HG03159 (cell line): ENCODE results near the gene ASPHD1.
"Not testable (repeated sequence)": the region's sequence is repeated elsewhere in the genome, so short reads cannot be mapped to it uniquely, and the experiment has no call there.

ENCODE experiments used
- ATAC-seq: cut with Tn5 transposase; IDR thresholded peaks from one replicate; pipeline ENCODE4 v1.9.1; 2021; ENCODE audit warnings: mild to moderate bottlenecking, moderate library complexity; ENCODE audit not compliant: unreplicated experiment

ASPHD1 gene

DNA sequence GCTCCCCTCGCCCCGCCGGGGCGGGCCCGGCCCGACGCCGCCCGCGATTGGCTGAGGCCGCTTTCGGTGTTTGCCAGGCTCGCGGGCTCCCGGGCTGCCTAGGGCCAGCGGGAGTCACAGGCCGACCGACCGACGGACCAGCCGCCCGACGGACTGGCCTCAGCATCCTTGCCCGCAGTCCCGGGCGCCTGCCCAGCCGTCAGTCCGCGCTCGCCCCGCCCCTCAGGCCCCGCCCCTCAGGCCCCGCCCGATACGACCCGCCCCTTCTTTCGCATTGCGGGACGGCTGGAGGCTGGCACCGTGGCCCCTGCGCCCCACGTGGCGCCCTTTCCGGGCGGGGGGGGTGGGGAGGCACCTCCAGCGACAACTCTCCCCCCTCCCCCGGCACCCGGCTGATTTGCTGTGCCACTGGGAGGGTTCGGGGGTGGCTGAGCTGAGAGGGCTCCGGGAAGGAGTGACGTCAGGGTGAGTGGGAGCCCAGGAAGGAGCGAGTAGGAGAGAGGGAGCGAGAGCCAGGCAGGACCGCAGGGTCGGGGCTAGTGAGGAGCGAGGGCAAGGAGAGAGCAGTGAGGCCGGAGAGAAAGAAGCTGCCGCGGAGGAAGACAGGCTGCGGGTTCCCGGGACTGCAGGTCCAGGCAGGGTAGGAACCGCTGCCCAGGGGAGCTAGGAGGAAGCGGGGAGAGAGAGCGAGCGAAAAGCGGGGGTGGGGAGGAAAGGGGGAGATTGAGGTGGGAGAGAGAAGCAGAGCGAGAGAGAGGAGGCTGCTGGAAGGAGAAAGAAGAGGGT lies at the start of gene ASPHD1:
Gene ASPHD1 (plus strand): TSS at position 387 of the 786 bp plus-strand sequence. CDS start 484 bp downstream, outside the sequence.
- peak; percentile 57 for ATAC-seq

DNA sequence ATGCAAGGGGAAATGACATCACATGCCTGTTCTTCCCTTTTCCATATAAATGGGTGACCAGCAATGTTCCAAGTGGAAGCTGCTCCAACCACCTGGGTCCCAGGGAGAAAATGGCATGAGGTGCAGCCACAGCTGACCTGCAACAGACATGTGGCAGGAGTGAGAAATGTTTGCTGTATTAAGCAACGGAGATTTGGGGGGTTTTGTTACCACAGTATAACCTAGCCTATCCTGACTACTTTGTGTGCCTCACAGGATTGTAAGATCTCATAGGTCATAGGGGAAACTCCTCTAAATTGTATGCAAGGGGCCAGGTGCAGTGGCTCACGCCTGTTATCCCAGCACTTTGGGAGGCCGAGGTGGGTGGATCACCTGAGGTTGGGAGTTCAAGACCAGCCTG lies 49.3 kb upstream of the ASPHD1 start:
- no peak for ATAC-seq

GRCh38 chr16:29852654-29853053 lies 47.6 kb upstream of the ASPHD1 start:
- ATAC-seq = no peak

- no peak for ATAC-seq
Observed at GRCh38 chr16:29854520-29855100, 45.7 kb upstream of the ASPHD1 start.

DNA sequence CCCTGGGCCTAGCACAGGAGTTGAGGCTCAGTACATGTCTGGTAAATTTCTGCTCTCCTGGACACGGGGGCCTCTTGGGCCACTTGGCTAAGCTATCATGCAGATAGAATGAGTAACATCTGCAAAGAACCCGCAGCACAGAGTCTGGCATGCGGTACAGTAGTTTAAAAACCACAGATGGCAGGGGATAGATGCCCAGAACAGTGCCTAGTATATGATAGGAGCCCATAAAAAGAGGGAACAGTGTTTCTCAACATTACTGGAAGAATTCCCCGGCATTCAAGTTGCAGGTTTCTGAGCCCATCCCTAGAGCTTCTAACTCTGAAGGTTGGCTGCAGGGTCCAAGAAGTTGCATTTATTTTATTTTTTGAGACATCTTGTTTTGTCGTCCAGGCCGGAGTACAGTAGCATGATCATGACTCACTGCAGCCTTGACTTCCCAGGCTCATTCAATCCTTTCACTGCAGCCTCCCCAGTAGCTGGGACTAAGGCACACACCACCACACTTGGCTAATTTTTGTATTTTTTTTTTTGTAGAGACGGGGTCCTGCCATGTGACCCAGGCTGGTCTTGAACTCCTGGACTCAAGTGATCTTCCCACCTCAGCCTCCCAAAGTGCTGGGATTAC lies 43.0 kb upstream of the ASPHD1 start:
- no peak for ATAC-seq

GRCh38 chr16:29858149-29858849 lies 42.0 kb upstream of the ASPHD1 start:
- no peak for ATAC-seq

DNA sequence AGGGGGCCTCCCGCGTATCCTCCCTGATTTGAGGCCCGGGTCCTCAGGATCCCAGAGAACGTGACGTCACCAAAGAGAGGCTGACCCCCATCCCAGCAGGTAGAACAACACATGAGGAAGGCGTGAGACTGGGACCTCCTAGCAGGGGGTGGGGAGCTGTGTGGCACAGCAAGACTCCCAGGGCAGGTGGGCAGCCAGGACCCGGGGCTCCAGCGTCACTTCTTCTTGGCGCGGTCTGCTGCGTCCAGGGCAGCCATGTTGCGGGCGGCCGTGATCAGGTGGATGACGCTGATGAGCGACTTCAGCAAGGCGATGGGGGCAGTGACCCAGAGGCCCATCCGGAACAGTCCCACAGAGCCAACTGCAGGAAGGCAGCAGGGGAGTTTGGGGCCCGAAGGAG lies 41.3 kb upstream of the ASPHD1 start:
- ATAC-seq = no peak

DNA sequence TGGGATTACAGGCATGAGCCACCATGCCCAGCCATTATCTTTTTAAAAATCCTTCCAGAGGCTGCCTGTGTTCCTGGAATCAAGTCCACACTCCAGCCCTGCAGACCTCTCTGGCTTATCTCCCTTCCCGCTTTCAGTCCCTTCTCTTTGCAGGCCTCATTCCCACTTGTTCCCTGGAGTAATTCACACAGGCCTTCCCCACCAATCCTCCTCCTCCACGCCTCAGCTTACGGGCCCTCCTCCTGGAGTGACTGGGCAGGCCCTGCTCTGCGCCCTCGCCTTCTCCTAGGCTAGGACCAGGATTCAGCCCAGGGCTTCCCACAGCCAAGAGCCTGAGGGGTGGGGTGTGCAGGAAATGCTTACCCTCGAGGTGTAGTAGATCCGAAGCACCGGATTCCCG lies 40.1 kb upstream of the ASPHD1 start:
- no peak for ATAC-seq

- ATAC-seq = no peak
Observed at GRCh38 chr16:29862383-29862883, 37.9 kb upstream of the ASPHD1 start.

DNA sequence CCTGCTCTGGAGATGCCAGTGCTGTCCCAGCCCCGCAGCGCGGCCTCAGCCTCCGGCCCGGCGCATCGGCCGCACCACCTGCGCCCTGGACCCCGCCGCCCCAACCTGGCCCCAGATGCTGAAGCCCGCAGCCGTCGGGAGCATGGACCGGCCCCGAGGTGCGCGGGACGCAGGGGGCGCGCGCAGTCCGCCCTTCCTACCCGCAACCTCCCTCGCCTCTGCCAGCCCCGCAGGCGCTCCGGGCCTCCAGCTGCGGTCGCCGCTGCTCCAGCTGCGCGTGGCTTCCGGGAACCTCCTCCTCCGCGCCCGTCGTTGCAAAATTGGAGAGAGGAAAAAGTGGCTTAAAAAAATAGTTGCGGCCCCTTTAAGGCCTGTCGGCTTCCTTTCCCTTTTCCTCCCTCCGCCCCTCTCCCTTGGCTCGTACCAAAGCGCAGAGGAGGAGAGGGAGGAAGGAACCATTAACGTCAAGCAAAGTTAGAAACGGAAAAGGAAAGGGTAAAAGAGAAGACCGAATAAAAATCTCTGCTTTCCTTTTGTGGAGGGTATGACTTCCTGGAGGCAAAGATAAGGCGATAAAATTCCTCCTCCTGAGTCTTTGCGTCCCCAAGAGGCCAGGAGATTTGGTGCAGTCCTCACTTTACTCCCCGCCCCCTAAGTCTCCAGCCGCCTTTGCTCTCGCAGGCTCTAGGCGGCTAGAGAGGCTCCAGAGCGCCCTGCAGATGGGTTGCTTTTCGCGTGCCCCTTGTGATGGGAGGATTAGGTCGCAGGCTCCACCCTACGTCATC lies 37.2 kb upstream of the ASPHD1 start, which contains the start of gene CDIPT:
Gene CDIPT (minus strand): TSS at position 343 of the 785 bp plus-strand sequence. CDS start 369 bp downstream, outside the sequence.
- peak; percentile 90 for ATAC-seq

- no peak for ATAC-seq
Observed at GRCh38 chr16:29863669-29863984, 36.7 kb upstream of the ASPHD1 start.

DNA sequence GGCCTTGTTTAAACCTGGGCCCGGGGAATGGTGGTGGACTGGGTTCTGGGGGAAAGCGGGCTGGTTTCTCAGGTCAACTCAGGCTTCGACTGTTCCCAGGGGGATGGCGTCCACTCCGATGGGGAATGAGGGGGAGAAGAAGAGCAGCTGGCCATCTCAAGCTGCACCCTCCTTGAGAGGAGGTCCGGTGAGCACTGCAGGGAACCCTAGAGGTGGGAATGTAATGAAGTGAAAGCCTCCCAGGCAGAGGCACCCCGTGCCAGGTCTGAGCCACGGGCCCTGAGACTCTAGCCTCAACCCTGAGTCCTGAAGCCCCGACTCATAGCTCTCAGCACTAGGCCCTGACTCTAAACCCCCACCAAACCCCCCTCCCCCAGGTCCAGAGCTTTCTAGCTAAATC lies 36.1 kb upstream of the ASPHD1 start:
- ATAC-seq = no peak

DNA sequence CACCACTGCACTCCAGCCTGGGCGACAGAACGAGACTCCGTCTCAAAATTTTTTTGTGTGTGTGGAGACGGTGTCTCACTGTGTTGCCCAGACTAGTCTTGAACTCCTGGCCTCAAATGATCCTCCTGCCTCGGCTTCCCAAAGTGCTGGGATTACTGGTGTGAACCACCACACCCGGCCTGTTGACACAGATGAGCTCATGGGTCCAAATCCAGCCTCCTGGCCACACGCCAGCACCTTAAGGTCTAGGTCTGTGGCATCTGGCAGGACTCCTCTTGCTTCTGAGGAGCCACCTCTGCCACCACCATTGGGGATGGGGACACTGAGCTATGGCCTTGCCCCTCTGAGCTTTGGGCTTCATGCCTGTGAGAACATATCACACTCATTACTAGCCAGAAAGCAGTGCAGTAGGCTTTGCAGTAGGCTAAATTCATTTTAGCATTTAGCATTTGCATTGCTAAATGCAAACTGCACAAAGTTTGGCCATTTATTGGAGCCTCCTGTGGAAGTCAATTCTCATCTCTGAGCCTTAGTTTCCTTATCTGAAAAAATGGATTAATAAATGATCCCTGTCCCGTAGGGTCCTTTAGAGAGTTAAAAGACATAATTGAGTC lies 31.8 kb upstream of the ASPHD1 start:
- no peak for ATAC-seq

GRCh38 chr16:29869067-29869466 lies 31.2 kb upstream of the ASPHD1 start:
- not testable (repeated sequence) for ATAC-seq

DNA sequence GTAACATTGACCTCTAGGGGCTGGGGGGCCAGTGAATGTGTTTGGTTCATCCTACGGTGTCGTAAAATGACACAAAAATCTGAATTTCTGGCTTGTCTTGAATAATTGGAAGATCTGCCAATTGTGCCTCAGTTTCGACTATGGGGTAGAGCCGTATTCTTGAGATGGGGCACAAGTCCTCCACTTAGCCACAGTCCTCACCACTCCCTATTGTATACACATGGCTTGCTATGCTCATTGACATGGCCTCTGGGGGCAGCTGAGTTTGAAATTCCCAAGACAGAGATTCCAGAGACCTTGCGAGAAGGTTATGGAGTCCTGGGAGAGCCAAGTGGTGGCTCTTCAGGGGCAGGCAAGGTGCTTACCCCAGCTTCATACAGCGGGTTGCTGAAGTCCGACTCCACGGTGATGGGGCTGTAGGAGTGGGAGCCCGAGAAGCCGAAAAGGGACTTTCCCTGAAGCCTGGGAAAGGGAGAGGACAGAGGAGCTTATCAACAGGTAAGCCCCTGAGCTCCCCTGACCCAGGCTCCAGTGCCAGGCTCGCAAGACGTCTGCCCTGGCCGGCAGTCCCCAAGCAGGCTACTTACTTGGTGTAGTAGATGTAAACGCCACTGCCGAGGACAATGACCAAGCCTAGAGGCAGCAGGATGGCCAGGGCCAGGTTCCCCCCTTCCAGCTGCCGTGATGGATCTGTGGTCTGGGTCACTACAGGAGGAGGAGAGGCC lies 28.3 kb upstream of the ASPHD1 start:
- ATAC-seq = no peak

- no peak for ATAC-seq
Observed at GRCh38 chr16:29873319-29873718, 27.0 kb upstream of the ASPHD1 start.

GRCh38 chr16:29875206-29875605 lies 25.1 kb upstream of the ASPHD1 start:
- ATAC-seq = no peak

DNA sequence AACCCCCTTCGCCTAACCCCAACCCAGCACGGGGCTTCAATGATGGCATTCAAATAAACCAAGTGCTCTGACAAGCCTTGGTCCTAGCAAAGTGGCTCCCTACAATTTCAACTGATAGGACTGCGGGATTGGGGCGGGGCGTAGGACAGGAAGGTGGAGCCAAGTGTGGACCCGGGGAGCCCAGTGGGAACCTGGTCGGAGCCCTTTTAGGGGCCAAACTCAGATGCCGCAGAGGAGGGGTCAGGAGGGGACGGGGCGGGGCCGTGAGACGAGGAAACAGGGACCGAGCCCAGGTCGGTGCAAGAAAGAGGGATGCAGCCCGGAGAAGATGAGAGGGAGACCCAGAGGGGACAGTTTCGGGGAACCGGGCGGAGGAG lies 24.1 kb upstream of the ASPHD1 start:
- no peak for ATAC-seq

GRCh38 chr16:29876594-29877249 lies 23.6 kb upstream of the ASPHD1 start:
- no peak for ATAC-seq
